Memory B cell (primary cell): ENCODE measurements around the gene SH3RF2.

ENCODE experiments used
- ATAC-seq: fragments of 150-1000 bp; cut with Tn5 transposase; 2 replicates; pipeline ENCODE4 v1.10.0; 2021; ENCODE audit warnings: low read depth, mild to moderate bottlenecking, moderate library complexity
- DNase-seq, 2 donors: peaks; one replicate each; pipeline ENCODE4 v3.0.0; 2022; ENCODE audit warnings: low spot score in 2 of 2
- H3K27ac Mint-ChIP-seq: one replicate; pipeline ENCODE4 v1.8.0; 2022; ENCODE audit warnings: mild to moderate bottlenecking, moderate library complexity, mixed read lengths
- H3K27me3 Mint-ChIP-seq: one replicate; pipeline ENCODE4 v1.8.0; 2022; ENCODE audit warnings: mixed read lengths
- H3K36me3 Mint-ChIP-seq: one replicate; pipeline ENCODE4 v1.8.0; 2022; ENCODE audit warnings: mild to moderate bottlenecking, mixed read lengths
- H3K4me1 Mint-ChIP-seq: one replicate; pipeline ENCODE4 v1.8.0; 2022; ENCODE audit warnings: mixed read lengths
- H3K4me3 Mint-ChIP-seq: one replicate; pipeline ENCODE4 v1.8.0; 2022; ENCODE audit warnings: mild to moderate bottlenecking, moderate library complexity, mixed read lengths
- H3K9me3 Mint-ChIP-seq: one replicate; pipeline ENCODE4 v1.8.0; 2022; ENCODE audit warnings: mixed read lengths

Gene SH3RF2

GRCh38 chr5:145971108-145971507 lies 34.7 kb downstream of the SH3RF2 start:
- H3K27me3 Mint-ChIP-seq, result peaks cover 3% of the 10 kb centered on the region

GRCh38 chr5:145971701-145972100 lies 35.3 kb downstream of the SH3RF2 start:
- H3K27me3 Mint-ChIP-seq, result peaks cover 3% of the 10 kb centered on the region
- ATAC-seq (no peak), DNase-seq (no peak)
- no peaks in the 10 kb centered on the region for H3K36me3 Mint-ChIP-seq
- no peak overlapping the region for H3K4me3 Mint-ChIP-seq
- H3K4me1 Mint-ChIP-seq, result no peaks in the 10 kb centered on the region
- H3K9me3 Mint-ChIP-seq, result peaks cover 2% of the 10 kb centered on the region
- H3K27ac Mint-ChIP-seq, result no peak overlapping the region

More at GRCh38 chr5:145971108-145971507, 34.7 kb downstream of the SH3RF2 start:
- Mint-ChIP-seq H3K36me3 (no peaks in the 10 kb centered on the region), H3K4me1 (no peaks in the 10 kb centered on the region), H3K27ac (no peak overlapping the region), H3K4me3 (no peak overlapping the region), H3K9me3 (peaks cover 2% of the 10 kb centered on the region)
- DNase-seq, result no peak
- ATAC-seq, result no peak

GRCh38 chr5:145975001-145975360 lies 38.6 kb downstream of the SH3RF2 start:
- no peaks in the 10 kb centered on the region for H3K36me3 Mint-ChIP-seq
- no peaks in the 10 kb centered on the region for H3K27me3 Mint-ChIP-seq
- H3K4me1 Mint-ChIP-seq, result no peaks in the 10 kb centered on the region
- no peak for DNase-seq
- peaks cover 2% of the 10 kb centered on the region for H3K9me3 Mint-ChIP-seq
- H3K4me3 Mint-ChIP-seq, result no peak overlapping the region
- H3K27ac Mint-ChIP-seq, result no peak overlapping the region
- ATAC-seq, result no peak

GRCh38 chr5:145975361-145976066 lies 39.1 kb downstream of the SH3RF2 start:
- ATAC-seq (no peak), DNase-seq (no peak)
- Mint-ChIP-seq H3K27me3 (no peaks in the 10 kb centered on the region), H3K4me3 (no peak overlapping the region), H3K4me1 (no peaks in the 10 kb centered on the region), H3K27ac (no peak overlapping the region), H3K9me3 (peaks cover 2% of the 10 kb centered on the region), H3K36me3 (no peaks in the 10 kb centered on the region)

- no peak overlapping the region for H3K27ac Mint-ChIP-seq
- ATAC-seq (no peak), DNase-seq (no peak)
- H3K27me3 Mint-ChIP-seq, result peaks cover 1% of the 10 kb centered on the region
- no peaks in the 10 kb centered on the region for H3K4me1 Mint-ChIP-seq
- H3K9me3 Mint-ChIP-seq, result peaks cover 2% of the 10 kb centered on the region
- no peak overlapping the region for H3K4me3 Mint-ChIP-seq
- no peaks in the 10 kb centered on the region for H3K36me3 Mint-ChIP-seq
Measured at GRCh38 chr5:145976431-145977155, 40.2 kb downstream of the SH3RF2 start.

- DNase-seq (no peak), ATAC-seq (no peak)
- H3K4me3 Mint-ChIP-seq, result no peak overlapping the region
- H3K27me3 Mint-ChIP-seq, result peaks cover 4% of the 10 kb centered on the region
- H3K9me3 Mint-ChIP-seq, result peaks cover 2% of the 10 kb centered on the region
- no peak overlapping the region for H3K27ac Mint-ChIP-seq
- H3K4me1 Mint-ChIP-seq, result no peaks in the 10 kb centered on the region
- no peaks in the 10 kb centered on the region for H3K36me3 Mint-ChIP-seq
Measured at GRCh38 chr5:145978171-145978570, 41.8 kb downstream of the SH3RF2 start.

GRCh38 chr5:145978708-145979107 lies 42.3 kb downstream of the SH3RF2 start:
- no peaks in the 10 kb centered on the region for H3K4me1 Mint-ChIP-seq
- ATAC-seq, result no peak
- H3K9me3 Mint-ChIP-seq, result no peaks in the 10 kb centered on the region

GRCh38 chr5:145979270-145980223 lies 43.2 kb downstream of the SH3RF2 start:
- ATAC-seq, result no peak
- no peaks in the 10 kb centered on the region for H3K4me1 Mint-ChIP-seq

More at GRCh38 chr5:145978708-145979107, 42.3 kb downstream of the SH3RF2 start:
- DNase-seq, result no peak
- Mint-ChIP-seq H3K27ac (no peak overlapping the region), H3K4me3 (no peak overlapping the region), H3K27me3 (peaks cover 4% of the 10 kb centered on the region), H3K36me3 (no peaks in the 10 kb centered on the region)

GRCh38 chr5:145980259-145980658 lies 43.9 kb downstream of the SH3RF2 start:
- DNase-seq, result no peak
- ATAC-seq, result no peak
- no peaks in the 10 kb centered on the region for H3K9me3 Mint-ChIP-seq
- H3K27ac Mint-ChIP-seq, result no peak overlapping the region
- no peaks in the 10 kb centered on the region for H3K36me3 Mint-ChIP-seq
- peaks cover 6% of the 10 kb centered on the region for H3K27me3 Mint-ChIP-seq
- H3K4me1 Mint-ChIP-seq, result no peaks in the 10 kb centered on the region
- no peak overlapping the region for H3K4me3 Mint-ChIP-seq

More at GRCh38 chr5:145979270-145980223, 43.2 kb downstream of the SH3RF2 start:
- H3K36me3 Mint-ChIP-seq, result no peaks in the 10 kb centered on the region
- H3K4me3 Mint-ChIP-seq, result no peak overlapping the region
- H3K27ac Mint-ChIP-seq, result no peak overlapping the region
- H3K9me3 Mint-ChIP-seq, result no peaks in the 10 kb centered on the region
- DNase-seq, result no peak
- peaks cover 6% of the 10 kb centered on the region for H3K27me3 Mint-ChIP-seq

- Mint-ChIP-seq H3K36me3 (no peaks in the 10 kb centered on the region), H3K9me3 (no peaks in the 10 kb centered on the region), H3K4me1 (no peaks in the 10 kb centered on the region), H3K27ac (no peak overlapping the region), H3K4me3 (no peak overlapping the region), H3K27me3 (peaks cover 6% of the 10 kb centered on the region)
- DNase-seq, result no peak
- ATAC-seq, result no peak
Measured at GRCh38 chr5:145980718-145981117, 44.3 kb downstream of the SH3RF2 start.

- Mint-ChIP-seq H3K27me3 (peaks cover 8% of the 10 kb centered on the region), H3K9me3 (peaks cover 2% of the 10 kb centered on the region), H3K27ac (no peak overlapping the region), H3K36me3 (no peaks in the 10 kb centered on the region), H3K4me1 (no peaks in the 10 kb centered on the region), H3K4me3 (no peak overlapping the region)
- DNase-seq (no peak), ATAC-seq (no peak)
Measured at GRCh38 chr5:145981589-145982571, 45.5 kb downstream of the SH3RF2 start.

GRCh38 chr5:145982572-145983318 lies 46.4 kb downstream of the SH3RF2 start:
- Mint-ChIP-seq H3K36me3 (no peaks in the 10 kb centered on the region), H3K27ac (no peak overlapping the region), H3K27me3 (peaks cover 8% of the 10 kb centered on the region), H3K4me1 (no peaks in the 10 kb centered on the region), H3K9me3 (peaks cover 2% of the 10 kb centered on the region), H3K4me3 (no peak overlapping the region)
- ATAC-seq (no peak), DNase-seq (no peak)
